ENCODE results near the gene ACTN3.

The ACTN3 gene

GRCh38 chr11:66545701-66546367, 869 bp upstream of the ACTN3 start, which contains the start of gene ZDHHC24:
Gene ZDHHC24 (minus strand): TSS chr11:66546048. CDS start chr11:66546003, 45 bp downstream.
- peak; percentile 98 for DNase-seq (ENCODE audit: low spot score)

GRCh38 chr11:66546966-66547661, 411 bp downstream of the ACTN3 start:
- DNase-seq (ENCODE audit: low spot score) = no peak

DNA sequence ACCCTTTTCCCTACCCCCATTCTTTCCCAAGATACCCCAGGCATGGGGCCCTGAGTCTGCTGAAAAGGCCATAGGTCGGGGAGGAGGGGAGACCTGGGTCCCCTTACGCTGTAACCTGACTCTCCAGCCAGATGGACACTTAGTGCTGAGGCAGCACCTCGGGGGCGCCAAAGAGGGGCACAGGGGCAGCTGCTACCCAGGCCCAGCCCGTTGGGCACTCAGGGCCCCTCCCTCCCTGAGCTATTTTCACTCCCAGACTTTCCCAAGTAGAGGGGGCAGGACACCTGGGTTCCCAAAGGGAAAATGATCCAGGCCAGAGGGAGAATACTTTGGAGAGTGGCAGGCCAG, 933 bp downstream of the ACTN3 start:
- DNase-seq (ENCODE audit: low spot score) = no peak

- no peak for DNase-seq (ENCODE audit: low spot score)
These were observed 1.3 kb downstream of the ACTN3 start for GRCh38 chr11:66548041-66548440.

- no peak for DNase-seq (ENCODE audit: low spot score)
These were observed 2.3 kb downstream of the ACTN3 start for GRCh38 chr11:66548774-66549630.

DNA sequence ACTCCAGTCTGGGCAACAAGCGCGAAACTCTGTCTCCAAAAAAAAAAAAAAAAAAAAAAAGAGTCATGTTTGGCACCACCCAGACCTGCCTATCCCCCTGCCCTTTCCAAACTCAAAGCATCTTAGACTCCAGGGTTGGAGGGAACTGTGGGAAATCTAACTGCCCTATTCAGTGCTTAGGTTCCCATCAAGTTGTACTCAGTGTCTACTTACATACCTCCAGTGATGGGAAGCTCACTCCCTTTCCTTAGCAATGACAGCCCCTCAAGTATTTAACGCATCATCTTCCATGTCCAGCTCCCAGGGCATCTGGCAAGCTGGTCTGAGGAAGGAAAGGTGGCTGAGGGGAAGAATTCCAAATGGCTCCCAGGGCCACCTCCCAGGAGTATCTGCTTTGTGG, 3.0 kb downstream of the ACTN3 start:
- no peak for DNase-seq (ENCODE audit: low spot score)

DNA sequence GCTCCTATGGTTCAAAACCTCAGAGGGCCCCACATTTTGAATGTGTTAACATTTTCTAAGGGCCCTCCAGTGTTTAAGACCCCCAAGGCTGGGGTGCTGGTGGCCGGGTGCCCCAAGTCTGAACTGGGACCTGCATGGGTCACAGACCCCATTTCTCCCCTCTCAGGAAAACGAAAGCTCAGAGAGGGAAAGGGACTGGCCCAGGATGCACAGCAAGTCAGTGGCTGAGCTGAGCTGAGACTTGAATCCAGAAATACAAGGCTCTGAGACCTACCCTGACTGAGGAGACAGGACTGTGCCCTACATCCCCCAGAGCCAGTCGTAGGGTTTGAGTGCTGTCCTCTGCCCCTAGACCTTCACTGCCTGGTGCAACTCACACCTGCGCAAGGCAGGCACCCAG, 4.2 kb downstream of the ACTN3 start:
- no peak for DNase-seq (ENCODE audit: low spot score)

DNA sequence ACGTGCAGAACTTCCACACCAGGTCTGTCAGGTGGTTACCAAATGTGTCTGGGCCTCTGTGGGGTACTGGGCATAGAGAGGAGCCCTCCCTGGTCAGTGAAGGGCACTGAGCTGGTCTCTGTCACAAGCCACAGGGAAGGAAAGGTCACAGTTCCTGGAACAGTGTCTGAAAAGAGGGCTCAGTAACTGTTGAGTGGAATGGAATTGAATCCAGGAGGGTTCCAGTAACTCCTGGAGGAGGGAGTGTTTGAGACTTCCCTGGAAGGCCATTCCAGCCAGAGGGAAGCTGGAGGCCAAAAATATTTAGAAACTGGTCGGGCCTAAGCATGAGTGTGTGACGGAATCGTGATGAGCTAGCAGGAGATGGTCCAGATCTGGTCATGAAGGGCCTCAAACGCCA, 7.9 kb downstream of the ACTN3 start:
- no peak for DNase-seq (ENCODE audit: low spot score)

DNA sequence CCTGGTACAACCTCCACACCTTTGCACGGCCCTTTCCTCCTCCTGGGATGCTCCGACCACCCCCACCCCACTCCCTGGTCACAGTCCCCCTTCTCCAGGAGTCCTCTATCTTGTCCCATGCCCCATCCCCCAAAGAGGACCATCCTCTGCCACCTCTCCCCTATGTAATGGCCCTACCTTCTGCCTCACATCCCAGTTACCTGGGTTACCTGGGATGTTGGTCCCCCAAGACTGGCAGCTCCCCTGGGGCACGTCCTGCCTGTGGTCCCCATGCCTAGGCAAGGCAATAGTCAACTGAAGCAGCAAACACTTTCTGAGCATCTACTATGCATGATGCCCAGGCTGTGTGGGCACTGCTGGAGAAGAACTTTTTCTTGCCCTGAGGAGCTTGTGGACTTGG, 8.7 kb downstream of the ACTN3 start:
- no peak for DNase-seq (ENCODE audit: low spot score)

DNA sequence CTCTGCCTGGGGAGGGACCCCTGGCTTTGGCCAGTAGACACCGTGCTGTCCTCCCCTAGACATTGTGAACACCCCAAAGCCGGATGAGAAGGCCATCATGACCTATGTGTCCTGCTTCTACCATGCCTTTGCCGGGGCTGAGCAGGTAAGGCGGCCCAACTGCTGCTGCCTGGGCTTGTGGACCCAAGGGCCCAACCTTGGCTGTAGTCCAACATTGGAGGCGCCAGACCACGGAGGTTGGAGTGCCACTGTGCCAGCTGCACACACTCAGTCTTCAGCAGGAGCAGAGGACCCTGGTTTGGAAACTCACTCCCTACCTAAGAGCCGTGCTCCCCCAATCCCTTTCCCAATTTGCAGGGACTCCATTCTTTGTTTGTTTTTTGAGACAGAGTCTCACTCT, 9.4 kb downstream of the ACTN3 start:
- no peak for DNase-seq (ENCODE audit: low spot score)

GRCh38 chr11:66557733-66558326, 11.1 kb downstream of the ACTN3 start:
- DNase-seq (ENCODE audit: low spot score) = no peak

GRCh38 chr11:66559142-66559865, 12.6 kb downstream of the ACTN3 start:
- no peak for DNase-seq (ENCODE audit: low spot score)

DNA sequence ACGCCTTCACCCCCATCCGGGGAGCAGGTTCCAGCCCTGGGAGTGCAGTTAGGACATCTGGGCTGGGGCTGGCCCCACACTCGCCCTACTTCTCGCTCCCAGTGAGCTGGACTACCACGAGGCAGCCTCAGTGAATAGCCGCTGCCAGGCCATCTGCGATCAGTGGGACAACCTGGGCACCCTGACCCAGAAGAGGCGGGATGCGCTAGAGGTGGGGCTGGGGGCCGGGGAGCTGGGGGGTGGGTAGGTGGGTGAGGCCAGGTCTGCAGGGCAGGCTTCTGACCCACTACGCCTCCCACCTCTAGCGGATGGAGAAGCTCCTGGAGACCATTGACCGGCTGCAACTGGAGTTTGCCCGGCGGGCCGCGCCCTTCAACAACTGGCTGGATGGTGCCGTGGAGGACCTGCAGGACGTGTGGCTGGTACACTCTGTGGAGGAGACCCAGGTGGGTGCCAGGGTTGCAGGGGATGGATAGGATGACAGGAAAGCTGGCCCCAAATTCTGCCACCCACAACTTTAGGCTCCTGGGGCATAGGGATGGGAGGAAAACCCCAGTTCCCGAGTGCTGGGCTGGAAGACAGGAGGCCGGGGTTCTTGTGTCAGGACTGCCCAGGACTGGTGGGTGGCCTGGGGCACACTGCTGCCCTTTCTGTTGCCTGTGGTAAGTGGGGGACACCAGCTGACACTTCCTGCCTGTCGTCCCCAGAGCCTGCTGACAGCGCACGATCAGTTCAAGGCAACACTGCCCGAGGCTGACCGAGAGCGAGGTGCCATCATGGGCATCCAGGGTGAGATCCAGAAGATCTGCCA, 13.4 kb downstream of the ACTN3 start:
- DNase-seq (ENCODE audit: low spot score) = no peak

GRCh38 chr11:66561178-66561974, 14.7 kb downstream of the ACTN3 start:
- DNase-seq (ENCODE audit: low spot score) = no peak

- DNase-seq (ENCODE audit: low spot score) = no peak
These were observed 15.2 kb downstream of the ACTN3 start for GRCh38 chr11:66561975-66562248.

DNA sequence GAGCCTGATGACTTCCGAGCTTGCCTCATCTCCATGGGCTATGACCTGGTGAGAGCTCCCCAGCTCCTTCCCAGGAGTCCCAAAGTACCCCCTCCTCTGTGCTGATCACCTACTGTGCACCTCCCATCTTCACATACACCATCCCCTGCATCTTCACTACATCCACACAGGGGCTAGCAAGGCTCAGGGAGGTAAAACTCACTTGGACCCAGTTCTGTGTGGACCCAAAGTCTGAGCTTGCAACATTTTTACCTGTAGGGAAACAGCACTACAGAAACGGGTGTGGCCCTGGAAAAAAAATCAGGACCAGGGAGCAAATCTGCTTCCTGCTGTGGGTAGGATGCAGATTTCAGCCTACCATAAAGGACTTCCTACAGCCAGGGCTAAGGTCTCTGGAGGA, 15.6 kb downstream of the ACTN3 start:
- DNase-seq (ENCODE audit: low spot score) = no peak

DNA sequence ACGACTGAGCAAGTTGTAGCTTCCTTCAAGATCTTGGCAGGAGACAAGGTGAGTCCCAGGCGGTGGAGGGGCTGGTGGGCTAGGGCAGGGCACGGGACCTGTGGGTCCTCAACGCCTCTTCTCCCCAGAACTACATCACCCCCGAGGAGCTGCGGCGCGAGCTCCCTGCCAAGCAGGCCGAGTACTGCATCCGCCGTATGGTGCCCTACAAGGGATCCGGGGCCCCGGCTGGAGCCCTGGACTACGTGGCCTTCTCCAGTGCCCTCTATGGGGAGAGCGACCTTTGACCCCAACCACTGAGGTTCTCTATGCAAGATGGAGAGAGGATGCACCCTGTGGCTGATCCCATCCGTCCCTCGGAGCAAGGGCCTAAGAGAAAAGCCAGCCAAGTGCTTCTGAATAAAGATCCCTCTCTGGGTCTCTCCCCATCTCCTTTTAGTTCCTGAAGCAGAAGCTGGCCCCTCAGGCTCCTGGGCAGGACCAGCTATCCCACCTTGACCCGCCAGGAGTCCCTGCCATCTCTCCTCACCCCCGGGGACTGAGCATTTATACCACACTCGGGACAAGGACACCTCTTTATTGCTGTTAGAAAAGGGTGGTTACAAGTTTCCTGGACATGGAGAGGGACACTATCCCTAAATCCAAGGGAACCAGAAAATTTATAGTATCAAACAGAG, 16.3 kb downstream of the ACTN3 start:
- DNase-seq (ENCODE audit: low spot score) = no peak

DNA sequence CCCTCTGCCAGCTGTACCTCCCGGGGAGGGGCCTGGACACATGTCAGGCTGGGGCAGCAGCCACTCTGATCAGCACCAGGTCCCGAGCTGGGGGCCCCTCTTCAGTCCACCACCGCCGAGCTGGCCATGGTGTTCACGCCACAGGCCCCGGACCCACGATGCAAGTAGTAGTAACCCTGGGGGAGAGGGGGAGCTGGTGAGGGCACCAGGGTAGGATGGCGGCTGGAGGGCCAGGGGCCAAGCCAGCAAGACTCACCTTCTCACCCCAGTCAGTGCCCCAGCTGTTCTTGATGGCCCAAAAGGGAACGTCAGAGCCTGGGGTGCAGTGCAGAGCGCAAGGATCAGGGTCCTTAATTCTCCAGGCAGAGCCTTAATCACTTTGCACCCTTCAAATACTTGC, 17.1 kb downstream of the ACTN3 start:
- no peak for DNase-seq (ENCODE audit: low spot score)

DNA sequence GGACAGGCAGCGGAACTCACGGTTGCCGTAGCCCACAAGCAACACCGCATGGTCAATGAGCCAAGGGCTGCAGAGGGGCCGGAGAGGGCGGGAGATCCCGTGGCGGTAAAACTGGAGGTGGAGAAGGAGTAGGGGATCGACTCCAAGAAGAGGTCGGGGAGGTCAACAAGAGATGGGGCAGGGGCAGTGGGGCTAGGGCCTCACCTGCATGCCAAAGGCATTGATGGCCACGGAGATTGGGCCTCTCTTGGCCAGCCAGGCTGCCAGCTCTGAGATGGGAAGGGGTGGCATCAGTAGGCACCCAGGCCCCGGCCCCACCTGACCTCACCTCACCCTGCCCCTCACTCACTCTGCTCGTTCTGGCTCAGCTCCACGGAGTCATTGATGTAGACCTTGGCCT, 17.8 kb downstream of the ACTN3 start:
- DNase-seq (ENCODE audit: low spot score) = no peak

DNA sequence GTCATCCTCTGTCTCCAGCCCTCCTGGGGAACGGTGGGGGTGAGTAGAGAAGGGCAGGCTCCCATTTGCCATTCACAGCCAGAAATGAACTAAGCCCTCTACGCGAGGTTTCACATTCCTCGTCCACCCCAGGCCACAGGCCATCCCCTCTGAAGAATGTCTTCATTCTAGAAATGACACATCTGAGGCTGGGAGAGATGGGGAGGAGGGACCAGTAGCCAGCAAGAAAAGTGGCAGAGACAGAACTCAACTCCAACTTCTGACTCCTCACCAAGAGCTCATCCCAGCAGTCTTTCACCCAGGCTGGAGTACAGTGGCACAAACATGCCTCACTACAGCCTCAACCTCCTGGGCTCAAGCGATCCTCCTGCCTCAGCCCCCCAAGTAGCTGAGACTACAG, 18.3 kb downstream of the ACTN3 start:
- no peak for DNase-seq (ENCODE audit: low spot score)
